PC-3 (cell line): ENCODE results near the gene GRIP1.

Experiments used
- EZH2 ChIP-seq: fragments of 300-600 bp; sonication (generic); IDR thresholded peaks from one replicate; pipeline ENCODE4 v1.6.1; 2017; ENCODE audit warnings: antibody characterized with exemption, mild to moderate bottlenecking, low read length; ENCODE audit not compliant: unreplicated experiment
- TF ChIP-seq, protein P1 (sequence below): fragments of 300-600 bp; sonication (generic); conservative IDR thresholded peaks from 2 replicates; pipeline ENCODE4 v1.5.1; 2017; ENCODE audit warnings: antibody characterized with exemption, low read depth, mild to moderate bottlenecking, low read length

DNA sequence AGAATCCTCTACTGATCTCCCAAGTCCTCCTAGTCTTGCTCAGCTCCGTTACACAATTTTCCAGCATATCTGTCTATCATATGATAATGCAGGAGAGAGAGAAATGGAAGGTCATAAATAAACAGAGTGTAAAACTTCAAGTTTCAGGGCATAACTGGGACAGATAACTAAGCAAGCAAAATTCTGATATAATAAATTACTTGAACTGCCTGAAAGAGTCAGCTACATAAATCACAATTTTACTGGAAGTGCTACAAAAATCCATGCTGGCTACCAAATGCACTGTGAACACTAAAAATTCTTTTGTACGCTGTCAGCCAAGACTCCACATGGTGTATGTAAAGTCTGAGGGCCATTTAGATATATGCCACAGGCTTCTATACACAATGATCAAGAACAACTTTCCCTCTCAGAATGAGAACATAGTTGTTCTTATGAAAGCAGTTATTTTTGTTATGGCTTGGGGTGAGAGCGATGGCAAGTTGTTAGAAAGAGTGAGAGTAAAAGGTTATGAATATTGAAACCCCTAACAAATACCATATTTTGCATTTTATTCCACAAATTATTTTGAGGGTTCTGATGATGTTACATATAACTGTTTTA is 41.1 kb downstream of the GRIP1 start:
- TF ChIP-seq, protein P1, sequence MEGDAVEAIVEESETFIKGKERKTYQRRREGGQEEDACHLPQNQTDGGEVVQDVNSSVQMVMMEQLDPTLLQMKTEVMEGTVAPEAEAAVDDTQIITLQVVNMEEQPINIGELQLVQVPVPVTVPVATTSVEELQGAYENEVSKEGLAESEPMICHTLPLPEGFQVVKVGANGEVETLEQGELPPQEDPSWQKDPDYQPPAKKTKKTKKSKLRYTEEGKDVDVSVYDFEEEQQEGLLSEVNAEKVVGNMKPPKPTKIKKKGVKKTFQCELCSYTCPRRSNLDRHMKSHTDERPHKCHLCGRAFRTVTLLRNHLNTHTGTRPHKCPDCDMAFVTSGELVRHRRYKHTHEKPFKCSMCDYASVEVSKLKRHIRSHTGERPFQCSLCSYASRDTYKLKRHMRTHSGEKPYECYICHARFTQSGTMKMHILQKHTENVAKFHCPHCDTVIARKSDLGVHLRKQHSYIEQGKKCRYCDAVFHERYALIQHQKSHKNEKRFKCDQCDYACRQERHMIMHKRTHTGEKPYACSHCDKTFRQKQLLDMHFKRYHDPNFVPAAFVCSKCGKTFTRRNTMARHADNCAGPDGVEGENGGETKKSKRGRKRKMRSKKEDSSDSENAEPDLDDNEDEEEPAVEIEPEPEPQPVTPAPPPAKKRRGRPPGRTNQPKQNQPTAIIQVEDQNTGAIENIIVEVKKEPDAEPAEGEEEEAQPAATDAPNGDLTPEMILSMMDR: no peak
- no peak for TF ChIP-seq EZH2
